ENCODE measurements around the gene CCN6.

DNA sequence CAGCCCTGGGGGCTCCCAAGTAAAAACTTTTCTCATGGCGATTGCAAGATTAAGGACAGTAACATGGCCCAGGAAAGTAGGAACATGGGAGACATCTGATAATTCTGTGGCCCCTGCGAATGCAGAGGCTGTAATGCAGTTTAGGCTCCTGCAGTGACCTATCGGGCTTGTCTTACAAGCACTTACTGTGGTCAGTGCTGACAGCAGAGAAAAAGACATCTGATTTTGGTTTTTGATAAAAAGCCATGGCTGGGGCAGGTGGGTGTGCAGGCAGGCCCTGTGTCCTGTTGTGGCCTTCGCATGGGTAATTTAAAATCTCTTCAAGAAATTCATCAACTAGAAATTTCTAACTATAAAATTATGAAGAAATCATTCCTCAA, 19.3 kb upstream of the CCN6 start:
- TF ChIP-seq, protein P1, sequence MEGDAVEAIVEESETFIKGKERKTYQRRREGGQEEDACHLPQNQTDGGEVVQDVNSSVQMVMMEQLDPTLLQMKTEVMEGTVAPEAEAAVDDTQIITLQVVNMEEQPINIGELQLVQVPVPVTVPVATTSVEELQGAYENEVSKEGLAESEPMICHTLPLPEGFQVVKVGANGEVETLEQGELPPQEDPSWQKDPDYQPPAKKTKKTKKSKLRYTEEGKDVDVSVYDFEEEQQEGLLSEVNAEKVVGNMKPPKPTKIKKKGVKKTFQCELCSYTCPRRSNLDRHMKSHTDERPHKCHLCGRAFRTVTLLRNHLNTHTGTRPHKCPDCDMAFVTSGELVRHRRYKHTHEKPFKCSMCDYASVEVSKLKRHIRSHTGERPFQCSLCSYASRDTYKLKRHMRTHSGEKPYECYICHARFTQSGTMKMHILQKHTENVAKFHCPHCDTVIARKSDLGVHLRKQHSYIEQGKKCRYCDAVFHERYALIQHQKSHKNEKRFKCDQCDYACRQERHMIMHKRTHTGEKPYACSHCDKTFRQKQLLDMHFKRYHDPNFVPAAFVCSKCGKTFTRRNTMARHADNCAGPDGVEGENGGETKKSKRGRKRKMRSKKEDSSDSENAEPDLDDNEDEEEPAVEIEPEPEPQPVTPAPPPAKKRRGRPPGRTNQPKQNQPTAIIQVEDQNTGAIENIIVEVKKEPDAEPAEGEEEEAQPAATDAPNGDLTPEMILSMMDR (IDR thresholded peaks at IDR 0.05), result no peak
- TF ChIP-seq EZH2 (IDR thresholded peaks at IDR 0.05) (no peak), EZH2phosphoT487 (IDR thresholded peaks at IDR 0.05) (no peak)

Measured in neural progenitor cell (in vitro differentiated cells).